GM10266 (cell line): Measurements from ENCODE around the gene PHACTR3.

ENCODE experiments used
- DNase-seq: peaks from one replicate; pipeline ENCODE4 v3.0.0; 2012; ENCODE audit errors: extremely low spot score
- CTCF ChIP-seq: IDR thresholded peaks from 2 replicates; pipeline ENCODE4 v1.5.1; 2012; ENCODE audit warnings: mild to moderate bottlenecking, low read depth; ENCODE audit not compliant: control insufficient read depth, insufficient read depth; ENCODE audit errors: missing control alignments

Gene PHACTR3

GRCh38 chr20:59777331-59777725 is 173.0 kb downstream of the PHACTR3 start:
- no peak for DNase-seq
- no peak for TF ChIP-seq CTCF

GRCh38 chr20:59777814-59778575 is 173.7 kb downstream of the PHACTR3 start:
- no peak for TF ChIP-seq CTCF
- no peak for DNase-seq

- TF ChIP-seq CTCF = no peak
- DNase-seq = no peak
These were observed 174.4 kb downstream of the PHACTR3 start for GRCh38 chr20:59778615-59779200.

GRCh38 chr20:59779656-59780380 is 175.5 kb downstream of the PHACTR3 start:
- DNase-seq = no peak
- TF ChIP-seq CTCF = no peak

- no peak for TF ChIP-seq CTCF
These were observed 176.3 kb downstream of the PHACTR3 start for GRCh38 chr20:59780494-59781185.

GRCh38 chr20:59781226-59781625 is 176.9 kb downstream of the PHACTR3 start:
- no peak for DNase-seq
- no peak for TF ChIP-seq CTCF

More at GRCh38 chr20:59780494-59781185, 176.3 kb downstream of the PHACTR3 start:
- DNase-seq = no peak
